Right lobe of liver (tissue), 4 donors: Measurements from ENCODE around the gene PINK1.

Source experiments
- POLR2A ChIP-seq: fragments of 450-650 bp; IDR thresholded peaks from one replicate; pipeline ENCODE4 v1.6.1; 2017; ENCODE audit warnings: antibody characterized with exemption, mild to moderate bottlenecking
- TF ChIP-seq, protein P1 (sequence below), 4 donors: fragments of 200-600 bp in 3 of 4; fragments of 450-650 bp in 1 of 4; IDR thresholded peaks; one replicate each; pipeline versions ENCODE4 v1.5.1 to v1.8.0; 2016 to 2022; ENCODE audit warnings: antibody characterized with exemption in 4 of 4, mild to moderate bottlenecking in 2 of 4
- donor health status: DM: no; HTN: no; CAD: no.
- donor health status: DM: no; HTN: no; CAD: no.
- donor health status: DM: no; HTN: yes; CAD: no.

DNA sequence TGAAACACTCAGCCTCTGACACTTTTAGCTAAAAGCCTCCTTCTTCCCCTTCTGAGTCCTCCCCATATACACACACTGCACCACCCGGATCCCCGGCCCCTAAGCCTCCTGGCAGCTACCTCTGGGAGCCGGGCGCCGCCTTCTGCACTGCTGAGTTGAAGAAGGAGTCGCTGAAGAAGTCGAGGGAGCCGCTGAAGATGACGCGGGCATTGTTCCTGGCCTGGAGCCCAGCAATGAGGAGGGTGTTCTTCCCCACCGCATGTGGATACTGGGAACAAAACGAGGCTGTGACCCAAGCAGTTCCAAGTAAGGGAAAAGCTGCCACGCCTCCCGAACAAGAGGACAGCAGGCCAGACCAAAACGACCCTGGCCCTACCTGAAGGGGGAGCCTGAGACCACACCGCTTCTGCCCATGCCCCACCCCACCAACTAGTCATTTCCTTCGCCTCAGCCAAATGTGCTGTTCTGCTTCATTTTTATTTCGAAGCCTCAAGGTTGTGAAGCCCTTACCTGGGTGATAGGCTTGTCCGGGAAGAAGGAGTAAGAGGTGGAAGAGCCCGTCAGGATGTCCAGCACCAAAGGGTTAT lies 20.9 kb downstream of the PINK1 start:
- TF ChIP-seq, protein P1, sequence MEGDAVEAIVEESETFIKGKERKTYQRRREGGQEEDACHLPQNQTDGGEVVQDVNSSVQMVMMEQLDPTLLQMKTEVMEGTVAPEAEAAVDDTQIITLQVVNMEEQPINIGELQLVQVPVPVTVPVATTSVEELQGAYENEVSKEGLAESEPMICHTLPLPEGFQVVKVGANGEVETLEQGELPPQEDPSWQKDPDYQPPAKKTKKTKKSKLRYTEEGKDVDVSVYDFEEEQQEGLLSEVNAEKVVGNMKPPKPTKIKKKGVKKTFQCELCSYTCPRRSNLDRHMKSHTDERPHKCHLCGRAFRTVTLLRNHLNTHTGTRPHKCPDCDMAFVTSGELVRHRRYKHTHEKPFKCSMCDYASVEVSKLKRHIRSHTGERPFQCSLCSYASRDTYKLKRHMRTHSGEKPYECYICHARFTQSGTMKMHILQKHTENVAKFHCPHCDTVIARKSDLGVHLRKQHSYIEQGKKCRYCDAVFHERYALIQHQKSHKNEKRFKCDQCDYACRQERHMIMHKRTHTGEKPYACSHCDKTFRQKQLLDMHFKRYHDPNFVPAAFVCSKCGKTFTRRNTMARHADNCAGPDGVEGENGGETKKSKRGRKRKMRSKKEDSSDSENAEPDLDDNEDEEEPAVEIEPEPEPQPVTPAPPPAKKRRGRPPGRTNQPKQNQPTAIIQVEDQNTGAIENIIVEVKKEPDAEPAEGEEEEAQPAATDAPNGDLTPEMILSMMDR (IDR thresholded peaks at IDR 0.05), result no peak
- TF ChIP-seq POLR2A, result no peak
